Stomach (tissue), 9 donors: ENCODE results near the gene ASCL2. TPM values are rescaled to one million over a fixed set of nuclear protein-coding genes. Genes with fewer than 3 reads are reported as not detected.

ENCODE experiments used
- DNase-seq, 2 donors: peaks; one replicate each; pipeline versions ENCODE4 v3.0.0 to v3.0.0-alpha.2; 2013 to 2019
- H3K27ac ChIP-seq, 5 donors: fragments of 200-600 bp in 4 of 5; sonication (generic) in 4 of 5; one replicate each; pipeline ENCODE4 v1.5.1; 2013 to 2019; ENCODE audit warnings: mild to moderate bottlenecking in 1 of 5, moderate library complexity in 1 of 5
- H3K27me3 ChIP-seq, 3 donors: fragments of 200-600 bp; sonication (generic); one replicate each; pipeline ENCODE4 v1.5.1; 2017 to 2019; ENCODE audit warnings: mixed run types in 1 of 3
- H3K36me3 ChIP-seq, 4 donors: fragments of 200-600 bp; sonication (generic); 1 replicate in 3 of 4; 2 replicates in 1 of 4; pipeline ENCODE4 v1.5.1; 2016 to 2019
- H3K4me1 ChIP-seq, 4 donors: fragments of 200-600 bp; sonication (generic); one replicate each; pipeline ENCODE4 v1.5.1; 2016 to 2019
- H3K4me3 ChIP-seq, 4 donors: fragments of 200-600 bp; sonication (generic) in 3 of 4; one replicate each; pipeline ENCODE4 v1.5.1; 2016 to 2019; ENCODE audit warnings: mild to moderate bottlenecking in 1 of 4
- H3K9me3 ChIP-seq, 4 donors: fragments of 200-600 bp; sonication (generic); one replicate each; pipeline ENCODE4 v1.5.1; 2016 to 2019
- CTCF ChIP-seq, 7 experiments: fragments of 450-650 bp in 4 of 7; fragments of 200-600 bp in 3 of 7; sonication (generic) in 3 of 7; IDR thresholded peaks; one replicate each; pipeline ENCODE4 v1.5.1; 2016 to 2019; ENCODE audit warnings: antibody characterized with exemption in 7 of 7, control low read depth in 2 of 7, mild to moderate bottlenecking in 1 of 7
- EP300 ChIP-seq: sonication (generic); formaldehyde crosslinking; IDR thresholded peaks from one replicate; pipeline ENCODE4 v1.6.1; 2017; ENCODE audit warnings: antibody characterized with exemption
- POLR2A ChIP-seq, 4 donors: fragments of 450-650 bp; IDR thresholded peaks; one replicate each; pipeline ENCODE4 v1.6.1; 2016; ENCODE audit warnings: antibody characterized with exemption in 4 of 4, control low read depth in 2 of 4, mild to moderate bottlenecking in 1 of 4, moderate library complexity in 1 of 4
- POLR2AphosphoS5 ChIP-seq, 3 donors: sonication (generic); formaldehyde crosslinking; IDR thresholded peaks; one replicate each; pipeline ENCODE4 v1.6.1; 2016; ENCODE audit warnings: antibody characterized with exemption in 3 of 3
- WGBS, 5 donors: extraction: QIAGEN DNeasy Blood & Tissue Kit in 3 of 5; methylation state at CpG; one replicate each; pipeline versions ENCODE4 v1.1.5 to v1.1.7; 2013 to 2018; 5-methylcytosine and 5-hydroxymethylcytosine counted together
- intact Hi-C: fragments of 100-400 bp; cut with DNase I; formaldehyde crosslinking; loops from one replicate; pipeline ENCODE4 v1.15.1; 2023; ENCODE audit warnings: low total_unique reads
- polyA plus RNA-seq, 3 donors: library from polyadenylated mRNA; stranded (reverse); fragments of 200-250 nt; gene quantifications; one replicate each; pipeline ENCODE4 v1.2.3, GENCODE V29; 2013
- total RNA-seq, 5 donors: library from RNA; depleted of rRNA; stranded (reverse); fragments of >200 nt; gene quantifications; one replicate each; pipeline versions ENCODE4 v1.1.0 to v1.2.3, GENCODE V29; 2014 to 2016
- donor health status: healthy with polysubstance abuse.
- donor health status: Bipolar disorder and iron deficiency.
- donor health status: healthy.

Gene ASCL2
- total and polyA plus RNA-seq, 8 donors: 0.81 to 6.3 (median 2.2) TPM; not detected in 4

GRCh38 chr11:2250485-2250884, 19.9 kb downstream of the ASCL2 start:
- H3K9me3 ChIP-seq: no peaks in the 10 kb centered on the region
- WGBS, 5 donors: 71 to 89% (median 81%) methylated on average over 8 of the region's 8 CpGs
- no peak for DNase-seq
- H3K27me3 ChIP-seq: peaks cover 0 to 18% (median 0%) of the 10 kb centered on the region in 3 donors
- no peaks in the 10 kb centered on the region for H3K36me3 ChIP-seq
- intact Hi-C loops: no loop called here
- no peak overlapping the region for H3K4me3 ChIP-seq
- no peaks in the 10 kb centered on the region for H3K4me1 ChIP-seq
- TF ChIP-seq POLR2A (IDR thresholded peaks at IDR 0.05) (no peak), EP300 (no peak), CTCF (IDR thresholded peaks at IDR 0.05) (no peak), POLR2AphosphoS5 (IDR thresholded peaks at IDR 0.05) (no peak)
- no peak overlapping the region for H3K27ac ChIP-seq

GRCh38 chr11:2250041-2250440, 20.3 kb downstream of the ASCL2 start:
- Histone ChIP-seq H3K9me3 (no peaks in the 10 kb centered on the region), H3K36me3 (no peaks in the 10 kb centered on the region), H3K27me3 (peaks cover 0 to 18% (median 0%) of the 10 kb centered on the region in 3 donors), H3K4me3 (no peak overlapping the region), H3K27ac (no peak overlapping the region), H3K4me1 (no peaks in the 10 kb centered on the region)
- intact Hi-C loops: no loop called here
- no peak for DNase-seq
- TF ChIP-seq EP300 (no peak), POLR2AphosphoS5 (IDR thresholded peaks at IDR 0.05) (no peak), POLR2A (IDR thresholded peaks at IDR 0.05) (no peak), CTCF (IDR thresholded peaks at IDR 0.05) (no peak)
- WGBS, 5 donors: 69 to 86% (median 84%) methylated on average over 8 to 9 of the region's 9 CpGs

GRCh38 chr11:2249189-2249916, 21.0 kb downstream of the ASCL2 start:
- WGBS, 5 donors: 76 to 82% (median 79%) methylated on average over 17 to 20 of the region's 20 CpGs
- intact Hi-C loops: no loop called here
- TF ChIP-seq CTCF (IDR thresholded peaks at IDR 0.05) (no peak), POLR2AphosphoS5 (IDR thresholded peaks at IDR 0.05) (no peak), POLR2A (IDR thresholded peaks at IDR 0.05) (no peak), EP300 (no peak)

GRCh38 chr11:2248762-2249161, 21.6 kb downstream of the ASCL2 start:
- H3K27ac ChIP-seq: no peak overlapping the region
- H3K36me3 ChIP-seq: no peaks in the 10 kb centered on the region
- 86 to 94% (median 88%) methylated on average over 7 of the region's 7 CpGs for WGBS, 5 donors
- H3K27me3 ChIP-seq: peaks cover 0 to 18% (median 0%) of the 10 kb centered on the region in 3 donors
- TF ChIP-seq POLR2A (IDR thresholded peaks at IDR 0.05) (no peak), CTCF (IDR thresholded peaks at IDR 0.05) (no peak), EP300 (no peak)
- no peaks in the 10 kb centered on the region for H3K4me1 ChIP-seq
- H3K9me3 ChIP-seq: no peaks in the 10 kb centered on the region
- DNase-seq: no peak
- intact Hi-C loops: no loop called here
- no peak overlapping the region for H3K4me3 ChIP-seq

More at GRCh38 chr11:2249189-2249916, 21.0 kb downstream of the ASCL2 start:
- no peaks in the 10 kb centered on the region for H3K36me3 ChIP-seq
- no peaks in the 10 kb centered on the region for H3K4me1 ChIP-seq
- peaks cover 0 to 18% (median 0%) of the 10 kb centered on the region in 3 donors for H3K27me3 ChIP-seq
- no peak for DNase-seq
- no peak overlapping the region for H3K4me3 ChIP-seq
- no peaks in the 10 kb centered on the region for H3K9me3 ChIP-seq
- H3K27ac ChIP-seq: no peak overlapping the region
